Lower leg skin (tissue), 4 donors: Measurements from ENCODE around the gene GCAT. TPM values are rescaled to one million over a fixed set of nuclear protein-coding genes. Genes with fewer than 3 reads are reported as not detected.

Experiments used
- DNase-seq, 2 donors: peaks; one replicate each; pipeline ENCODE4 v3.0.0-alpha.2; 2019; ENCODE audit warnings: low spot score in 2 of 2
- H3K4me3 ChIP-seq: fragments of 200-600 bp; sonication (generic); 2 replicates; pipeline ENCODE4 v1.5.1; 2017; ENCODE audit warnings: mild to moderate bottlenecking, low read depth; ENCODE audit not compliant: poor library complexity, severe bottlenecking
- POLR2A ChIP-seq, 2 donors: fragments of 450-650 bp; IDR thresholded peaks; one replicate each; pipeline ENCODE4 v1.6.1; 2016 to 2017; ENCODE audit warnings: antibody characterized with exemption in 2 of 2, mild to moderate bottlenecking in 1 of 2, moderate library complexity in 1 of 2
- WGBS, 2 donors: methylation state at CpG; one replicate each; pipeline ENCODE4 v1.1.5; 2018; 5-methylcytosine and 5-hydroxymethylcytosine counted together
- intact Hi-C: fragments of 100-400 bp; cut with DNase I; formaldehyde crosslinking; loops from one replicate; pipeline ENCODE4 v1.15.0; 2023; ENCODE audit warnings: low total_unique reads
- total RNA-seq, 4 donors: library from RNA; depleted of rRNA; stranded (reverse); fragments of >200 nt; gene quantifications; one replicate each; pipeline ENCODE4 v1.1.0, GENCODE V29; 2016
- TF ChIP-seq, protein P1 (sequence below), 3 donors: fragments of 450-650 bp; IDR thresholded peaks; one replicate each; pipeline ENCODE4 v1.5.1; 2016; ENCODE audit warnings: antibody characterized with exemption in 3 of 3, mild to moderate bottlenecking in 3 of 3, moderate library complexity in 2 of 3

Gene GCAT
- 10 to 100 TPM; 12.5 to 20.4 (median 16.2) TPM for total RNA-seq

- DNase-seq, result peak; percentile 96 to 99
- TF ChIP-seq, protein P1, sequence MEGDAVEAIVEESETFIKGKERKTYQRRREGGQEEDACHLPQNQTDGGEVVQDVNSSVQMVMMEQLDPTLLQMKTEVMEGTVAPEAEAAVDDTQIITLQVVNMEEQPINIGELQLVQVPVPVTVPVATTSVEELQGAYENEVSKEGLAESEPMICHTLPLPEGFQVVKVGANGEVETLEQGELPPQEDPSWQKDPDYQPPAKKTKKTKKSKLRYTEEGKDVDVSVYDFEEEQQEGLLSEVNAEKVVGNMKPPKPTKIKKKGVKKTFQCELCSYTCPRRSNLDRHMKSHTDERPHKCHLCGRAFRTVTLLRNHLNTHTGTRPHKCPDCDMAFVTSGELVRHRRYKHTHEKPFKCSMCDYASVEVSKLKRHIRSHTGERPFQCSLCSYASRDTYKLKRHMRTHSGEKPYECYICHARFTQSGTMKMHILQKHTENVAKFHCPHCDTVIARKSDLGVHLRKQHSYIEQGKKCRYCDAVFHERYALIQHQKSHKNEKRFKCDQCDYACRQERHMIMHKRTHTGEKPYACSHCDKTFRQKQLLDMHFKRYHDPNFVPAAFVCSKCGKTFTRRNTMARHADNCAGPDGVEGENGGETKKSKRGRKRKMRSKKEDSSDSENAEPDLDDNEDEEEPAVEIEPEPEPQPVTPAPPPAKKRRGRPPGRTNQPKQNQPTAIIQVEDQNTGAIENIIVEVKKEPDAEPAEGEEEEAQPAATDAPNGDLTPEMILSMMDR (IDR thresholded peaks at IDR 0.05), result no peak
- TF ChIP-seq POLR2A (IDR thresholded peaks at IDR 0.05), result no peak
- peak within 1 kb of the TSS; percentile 63 for H3K4me3 ChIP-seq
- 0% methylated on average over 35 to 50 of the region's 73 CpGs for WGBS, 2 donors
- intact Hi-C loops, result loop anchor here (5.0 kb wide), 1 partner anchor 330 kb away; no protein-coding TSS in a partner anchor
Observed at GRCh38 chr22:37807410-37808293, at the start of gene GCAT. Gene GCAT (plus strand): TSS chr22:37807934. CDS start chr22:37807968, 34 bp downstream.

DNA sequence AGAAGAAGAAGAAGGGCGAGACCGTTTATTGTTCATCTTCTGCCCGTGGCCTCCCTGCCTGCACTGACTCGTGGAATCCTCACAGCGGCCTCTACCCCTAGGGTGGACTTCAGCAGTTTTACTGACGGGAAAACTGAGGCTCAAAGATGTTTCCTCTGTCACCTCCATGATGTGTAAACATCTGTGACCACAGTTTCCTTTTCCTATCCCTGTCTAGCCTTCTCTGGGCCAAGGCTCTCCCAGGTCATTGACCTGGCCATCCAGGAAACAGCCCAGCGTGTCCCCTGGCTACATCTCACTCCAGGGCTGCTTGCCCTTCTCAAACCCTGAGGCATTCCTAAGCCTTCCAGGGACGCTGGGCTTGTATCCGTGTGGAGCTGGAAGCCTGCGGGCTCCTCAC lies 49.0 kb upstream of the GCAT start:
- no peak overlapping the region for H3K4me3 ChIP-seq
- TF ChIP-seq POLR2A (IDR thresholded peaks at IDR 0.05), result no peak
- TF ChIP-seq, protein P1 (IDR thresholded peaks at IDR 0.05), result no peak
- no peak for DNase-seq
- WGBS, 2 donors, result 83 to 86% methylated on average over 10 of the region's 10 CpGs
- intact Hi-C loops, result no loop called here

DNA sequence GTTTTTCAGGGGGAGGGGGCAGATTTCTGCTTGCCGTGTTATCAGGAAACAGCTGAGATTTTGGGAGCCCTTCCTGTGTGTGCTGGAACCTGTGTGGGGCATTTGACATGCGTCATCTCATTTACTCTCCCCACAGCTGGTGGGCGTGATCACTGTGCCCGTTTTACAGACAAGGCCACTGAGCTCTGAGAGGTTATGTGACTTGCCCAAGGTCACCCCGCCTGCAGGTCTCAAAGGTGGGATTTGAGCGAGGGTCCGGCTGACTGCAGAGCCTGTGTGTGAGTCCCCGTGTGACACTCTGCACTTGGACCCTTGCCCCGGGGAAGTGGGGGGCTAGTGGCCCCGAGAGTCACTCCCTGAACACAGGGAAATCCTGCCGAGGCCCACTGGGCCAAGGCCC lies 48.5 kb upstream of the GCAT start:
- 82 to 90% methylated on average over 10 to 11 of the region's 11 CpGs for WGBS, 2 donors
- intact Hi-C loops, result no loop called here
- no peak for DNase-seq
- no peak for TF ChIP-seq POLR2A (IDR thresholded peaks at IDR 0.05)
- TF ChIP-seq, protein P1 (IDR thresholded peaks at IDR 0.05), result no peak
- H3K4me3 ChIP-seq, result no peak overlapping the region

DNA sequence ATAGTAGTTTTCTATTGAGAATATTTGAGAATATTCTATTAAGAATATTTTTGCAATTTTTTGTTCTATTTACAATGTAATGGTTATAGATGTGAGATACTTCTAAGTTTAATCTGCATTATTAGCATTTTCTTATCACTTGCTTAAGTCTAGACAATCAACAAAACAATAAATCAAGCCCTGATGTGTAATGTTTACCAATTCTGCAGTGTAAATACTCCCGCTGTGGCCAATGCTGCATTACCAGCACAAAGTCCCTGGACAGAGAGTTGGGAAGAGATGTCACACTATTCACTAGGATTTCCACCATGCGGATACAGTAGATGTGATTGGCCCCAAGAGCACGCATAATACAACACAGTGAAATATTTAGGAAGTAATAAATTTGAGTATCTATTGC lies 47.6 kb upstream of the GCAT start:
- intact Hi-C loops, result no loop called here
- no peak overlapping the region for H3K4me3 ChIP-seq
- TF ChIP-seq, protein P1 (IDR thresholded peaks at IDR 0.05), result no peak
- TF ChIP-seq POLR2A (IDR thresholded peaks at IDR 0.05), result no peak
- no peak for DNase-seq
- WGBS, 2 donors, result 95 to 99% methylated on average over 3 of the region's 3 CpGs

DNA sequence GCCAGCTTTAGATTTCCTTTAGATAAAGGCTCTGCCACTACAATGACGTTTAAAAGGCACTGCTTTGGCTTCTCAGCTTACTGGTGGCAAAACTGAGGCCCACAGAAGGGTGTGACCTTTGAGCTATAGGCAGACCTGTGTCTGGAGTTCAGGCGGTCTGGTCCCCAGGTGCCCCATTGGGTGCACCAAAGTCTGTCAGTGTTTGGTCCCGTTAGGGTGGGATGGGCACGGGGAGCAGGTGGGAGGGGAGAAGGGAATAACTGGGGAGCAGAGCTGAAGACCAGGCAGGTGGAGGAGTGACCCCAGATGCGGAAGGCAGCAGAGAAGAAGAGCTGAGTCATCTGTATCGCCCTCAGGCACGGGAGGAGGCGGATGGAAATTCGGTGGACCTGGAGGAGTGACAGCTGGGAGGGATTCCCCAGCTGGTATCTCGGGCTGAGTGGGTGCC lies 45.3 kb upstream of the GCAT start:
- DNase-seq, result no peak
- no peak overlapping the region for H3K4me3 ChIP-seq
- WGBS, 2 donors, result 39 to 53% methylated on average over 10 of the region's 10 CpGs
- TF ChIP-seq, protein P1 (IDR thresholded peaks at IDR 0.05), result no peak
- TF ChIP-seq POLR2A (IDR thresholded peaks at IDR 0.05), result no peak
- intact Hi-C loops, result no loop called here
